Measurements from ENCODE around the gene ZNF296.

DNA sequence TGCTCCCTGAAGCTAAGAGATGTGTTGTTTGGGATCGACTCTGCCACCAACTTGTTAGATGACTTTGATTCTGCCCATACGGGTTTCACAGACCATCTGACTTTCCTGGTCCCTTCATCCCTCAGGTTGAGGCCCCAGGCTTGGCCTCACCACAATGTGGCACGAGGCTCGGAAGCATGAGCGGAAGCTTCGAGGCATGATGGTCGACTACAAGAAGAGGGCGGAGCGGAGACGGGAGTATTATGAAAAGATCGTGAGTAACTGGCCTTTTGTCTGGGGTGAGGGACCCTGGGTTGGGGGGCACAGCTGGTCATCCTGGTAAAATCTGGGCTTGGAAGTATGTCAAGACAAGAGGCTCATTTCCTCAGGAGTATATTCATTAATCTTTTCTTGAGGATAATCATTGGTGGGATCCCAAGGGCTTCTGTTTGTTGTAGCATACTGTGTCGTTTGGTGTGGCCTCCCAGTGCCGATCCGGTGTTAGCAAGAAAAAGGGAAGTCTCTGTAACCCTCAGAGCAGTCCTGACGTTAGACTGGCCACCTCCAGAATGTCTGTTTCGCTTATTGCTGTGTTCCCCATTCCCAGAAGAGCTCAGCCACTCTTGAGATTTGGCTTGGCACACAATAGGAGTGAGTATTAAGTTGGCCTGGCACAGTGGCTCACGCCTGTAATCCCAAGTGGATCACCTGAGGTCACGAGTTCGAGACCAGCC lies 36.1 kb downstream of the ZNF296 start:
- TF ChIP-seq POLR2A (IDR thresholded peaks at IDR 0.05; ENCODE audit: control extremely low read depth in 1 of 2, low read depth in 2 of 2, low read length in 2 of 2) (no peak), EZH2 (IDR thresholded peaks at IDR 0.05; ENCODE audit: low read depth, low read length, severe bottlenecking) (no peak), POLR2AphosphoS5 (IDR thresholded peaks at IDR 0.05; ENCODE audit: low read depth, low read length) (no peak), PHF8 (conservative IDR thresholded peaks at IDR 0.05; ENCODE audit: low read depth, low read length) (no peak), RFX5 (IDR thresholded peaks at IDR 0.05; ENCODE audit: borderline replicate concordance, low read depth, low read length) (no peak), HDAC2 (IDR thresholded peaks at IDR 0.05; ENCODE audit: borderline replicate concordance in 1 of 2, low read depth in 2 of 2, low read length in 2 of 2) (no peak), SP4 (IDR thresholded peaks at IDR 0.05; ENCODE audit: low read length) (no peak), HDAC6 (IDR thresholded peaks at IDR 0.05; ENCODE audit: low read depth, low read length) (no peak)
- TF ChIP-seq, protein P1, sequence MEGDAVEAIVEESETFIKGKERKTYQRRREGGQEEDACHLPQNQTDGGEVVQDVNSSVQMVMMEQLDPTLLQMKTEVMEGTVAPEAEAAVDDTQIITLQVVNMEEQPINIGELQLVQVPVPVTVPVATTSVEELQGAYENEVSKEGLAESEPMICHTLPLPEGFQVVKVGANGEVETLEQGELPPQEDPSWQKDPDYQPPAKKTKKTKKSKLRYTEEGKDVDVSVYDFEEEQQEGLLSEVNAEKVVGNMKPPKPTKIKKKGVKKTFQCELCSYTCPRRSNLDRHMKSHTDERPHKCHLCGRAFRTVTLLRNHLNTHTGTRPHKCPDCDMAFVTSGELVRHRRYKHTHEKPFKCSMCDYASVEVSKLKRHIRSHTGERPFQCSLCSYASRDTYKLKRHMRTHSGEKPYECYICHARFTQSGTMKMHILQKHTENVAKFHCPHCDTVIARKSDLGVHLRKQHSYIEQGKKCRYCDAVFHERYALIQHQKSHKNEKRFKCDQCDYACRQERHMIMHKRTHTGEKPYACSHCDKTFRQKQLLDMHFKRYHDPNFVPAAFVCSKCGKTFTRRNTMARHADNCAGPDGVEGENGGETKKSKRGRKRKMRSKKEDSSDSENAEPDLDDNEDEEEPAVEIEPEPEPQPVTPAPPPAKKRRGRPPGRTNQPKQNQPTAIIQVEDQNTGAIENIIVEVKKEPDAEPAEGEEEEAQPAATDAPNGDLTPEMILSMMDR (IDR thresholded peaks at IDR 0.05; ENCODE audit: control extremely low read depth in 1 of 3, insufficient read depth in 1 of 3, low read depth in 1 of 3, low read length in 3 of 3) = no peak

Measured in H1 (cell line).